HEK293 (cell line): ENCODE results near the gene MRPL39.
A peak's percentile ranks its signal among the peaks of the same experiment; 100 is the strongest.

ENCODE experiments used
- BCL11B ChIP-seq: fragments of 450-650 bp; formaldehyde crosslinking; IDR thresholded peaks from 2 replicates; pipeline ENCODE4 v1.5.1; 2016; ENCODE audit warnings: low read depth, missing biosample characterization, missing genetic modification characterization
- GLI2 ChIP-seq: fragments of 450-650 bp; formaldehyde crosslinking; IDR thresholded peaks from 2 replicates; pipeline ENCODE4; 2017; ENCODE audit warnings: missing biosample characterization, missing genetic modification characterization, low read depth, borderline replicate concordance
- GLIS1 ChIP-seq: fragments of 450-650 bp; formaldehyde crosslinking; IDR thresholded peaks from 2 replicates; pipeline ENCODE4 v1.5.1; 2016; ENCODE audit warnings: missing biosample characterization, missing genetic modification characterization
- IKZF3 ChIP-seq: fragments of 450-650 bp; IDR thresholded peaks from 2 replicates; pipeline ENCODE4 v1.5.0; 2018; ENCODE audit warnings: missing biosample characterization, mild to moderate bottlenecking, missing genetic modification characterization, moderate library complexity
- PATZ1 ChIP-seq: fragments of 450-650 bp; formaldehyde crosslinking; IDR thresholded peaks from 2 replicates; pipeline ENCODE4 v1.5.1; 2016; ENCODE audit warnings: missing biosample characterization, missing genetic modification characterization
- YY2 ChIP-seq: fragments of 450-650 bp; formaldehyde crosslinking; IDR thresholded peaks from 2 replicates; pipeline ENCODE4 v1.5.1; 2016; ENCODE audit warnings: missing biosample characterization, missing genetic modification characterization
- ZFP37 ChIP-seq: fragments of 450-650 bp; formaldehyde crosslinking; IDR thresholded peaks from 2 replicates; pipeline ENCODE4 v1.5.1; 2016; ENCODE audit warnings: missing biosample characterization, missing genetic modification characterization
- ZNF112 ChIP-seq: fragments of 450-650 bp; formaldehyde crosslinking; IDR thresholded peaks from 2 replicates; pipeline ENCODE4 v1.5.0; 2017; ENCODE audit warnings: missing biosample characterization, missing genetic modification characterization
- ZNF18 ChIP-seq: fragments of 450-650 bp; formaldehyde crosslinking; IDR thresholded peaks from 2 replicates; pipeline ENCODE4 v1.5.1; 2016; ENCODE audit warnings: missing biosample characterization, missing genetic modification characterization
- ZNF211 ChIP-seq: fragments of 450-650 bp; formaldehyde crosslinking; IDR thresholded peaks from 2 replicates; pipeline ENCODE4 v1.5.1; 2016; ENCODE audit warnings: low read depth, missing biosample characterization, missing genetic modification characterization
- ZNF248 ChIP-seq: fragments of 450-650 bp; formaldehyde crosslinking; IDR thresholded peaks from 2 replicates; pipeline ENCODE4 v1.5.1; 2017; ENCODE audit warnings: missing biosample characterization, missing genetic modification characterization
- ZNF274 ChIP-seq, 2 experiments: fragments of 200-500 bp in 1 of 2; fragments of 450-650 bp in 1 of 2; sonication (Bioruptor generic) in 1 of 2; formaldehyde crosslinking in 1 of 2; IDR thresholded peaks; 2 replicates each; pipeline versions ENCODE4 v1.5.1 to v1.6.1; 2014 to 2016; ENCODE audit warnings: borderline replicate concordance in 1 of 2, inconsistent platforms in 1 of 2, low read length in 1 of 2, missing biosample characterization in 1 of 2, missing genetic modification characterization in 1 of 2
- ZNF354C ChIP-seq: fragments of 450-650 bp; formaldehyde crosslinking; IDR thresholded peaks from 2 replicates; pipeline ENCODE4 v1.5.1; 2016; ENCODE audit warnings: missing biosample characterization, missing genetic modification characterization, low read depth, borderline replicate concordance
- ZNF362 ChIP-seq: fragments of 450-650 bp; formaldehyde crosslinking; IDR thresholded peaks from 2 replicates; pipeline ENCODE4 v1.5.1; 2016; ENCODE audit warnings: missing biosample characterization, missing genetic modification characterization
- ZNF391 ChIP-seq: fragments of 450-650 bp; formaldehyde crosslinking; IDR thresholded peaks from 2 replicates; pipeline ENCODE4 v1.5.1; 2016; ENCODE audit warnings: low read depth, missing biosample characterization, missing genetic modification characterization, borderline replicate concordance
- ZNF433 ChIP-seq: fragments of 450-650 bp; formaldehyde crosslinking; IDR thresholded peaks from 2 replicates; pipeline ENCODE4 v1.5.1; 2016; ENCODE audit warnings: missing biosample characterization, missing genetic modification characterization, low read depth
- ZNF544 ChIP-seq: fragments of 450-650 bp; formaldehyde crosslinking; IDR thresholded peaks from 2 replicates; pipeline ENCODE4 v1.5.0; 2017; ENCODE audit warnings: missing biosample characterization, missing genetic modification characterization
- ZNF548 ChIP-seq: fragments of 450-650 bp; formaldehyde crosslinking; IDR thresholded peaks from 2 replicates; pipeline ENCODE4 v1.5.1; 2016; ENCODE audit warnings: missing biosample characterization, missing genetic modification characterization
- ZNF558 ChIP-seq: fragments of 450-650 bp; formaldehyde crosslinking; IDR thresholded peaks from 2 replicates; pipeline ENCODE4 v1.5.1; 2016; ENCODE audit warnings: missing biosample characterization, missing genetic modification characterization
- ZNF600 ChIP-seq: fragments of 450-650 bp; formaldehyde crosslinking; IDR thresholded peaks from 2 replicates; pipeline ENCODE4 v1.5.1; 2016; ENCODE audit warnings: missing biosample characterization, missing genetic modification characterization
- ZNF623 ChIP-seq: fragments of 450-650 bp; formaldehyde crosslinking; IDR thresholded peaks from 2 replicates; pipeline ENCODE4 v1.5.1; 2016; ENCODE audit warnings: missing biosample characterization, missing genetic modification characterization
- ZNF654 ChIP-seq: fragments of 450-650 bp; formaldehyde crosslinking; IDR thresholded peaks from 2 replicates; pipeline ENCODE4 v1.5.1; 2016; ENCODE audit warnings: low read depth, missing biosample characterization, missing genetic modification characterization
- TF ChIP-seq, protein P1 (sequence below): fragments of 450-650 bp; formaldehyde crosslinking; IDR thresholded peaks from 2 replicates; pipeline ENCODE4 v1.5.1; 2017; ENCODE audit warnings: missing biosample characterization, missing genetic modification characterization
- TF ChIP-seq, protein P2 (sequence below): fragments of 450-650 bp; formaldehyde crosslinking; IDR thresholded peaks from 2 replicates; pipeline ENCODE4 v1.5.1; 2017; ENCODE audit warnings: missing biosample characterization, missing genetic modification characterization
- TF ChIP-seq, protein P3 (sequence below): fragments of 450-650 bp; formaldehyde crosslinking; IDR thresholded peaks from 2 replicates; pipeline ENCODE4 v1.5.1; 2016; ENCODE audit warnings: missing biosample characterization, missing genetic modification characterization, borderline replicate concordance

Gene MRPL39

GRCh38 chr21:25607151-25608043 lies at the start of gene MRPL39 (continued):
- TF ChIP-seq, protein P1, sequence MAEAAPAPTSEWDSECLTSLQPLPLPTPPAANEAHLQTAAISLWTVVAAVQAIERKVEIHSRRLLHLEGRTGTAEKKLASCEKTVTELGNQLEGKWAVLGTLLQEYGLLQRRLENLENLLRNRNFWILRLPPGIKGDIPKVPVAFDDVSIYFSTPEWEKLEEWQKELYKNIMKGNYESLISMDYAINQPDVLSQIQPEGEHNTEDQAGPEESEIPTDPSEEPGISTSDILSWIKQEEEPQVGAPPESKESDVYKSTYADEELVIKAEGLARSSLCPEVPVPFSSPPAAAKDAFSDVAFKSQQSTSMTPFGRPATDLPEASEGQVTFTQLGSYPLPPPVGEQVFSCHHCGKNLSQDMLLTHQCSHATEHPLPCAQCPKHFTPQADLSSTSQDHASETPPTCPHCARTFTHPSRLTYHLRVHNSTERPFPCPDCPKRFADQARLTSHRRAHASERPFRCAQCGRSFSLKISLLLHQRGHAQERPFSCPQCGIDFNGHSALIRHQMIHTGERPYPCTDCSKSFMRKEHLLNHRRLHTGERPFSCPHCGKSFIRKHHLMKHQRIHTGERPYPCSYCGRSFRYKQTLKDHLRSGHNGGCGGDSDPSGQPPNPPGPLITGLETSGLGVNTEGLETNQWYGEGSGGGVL (tag by site-specific recombination): 0 out of 2 replicates have a peak, but pooled peaks have one; percentile 11
- TF ChIP-seq IKZF3: no peak; the same call in 1 of the 2 replicates
- peak; percentile 71 for TF ChIP-seq BCL11B (tag by site-specific recombination)
- peak; percentile 99 for TF ChIP-seq ZNF18 (tag by site-specific recombination)
- no peak for TF ChIP-seq ZNF274 (IDR thresholded peaks at IDR 0.05; ENCODE audit: low read length)
- TF ChIP-seq ZNF274 (tag by site-specific recombination; IDR thresholded peaks at IDR 0.05; ENCODE audit: borderline replicate concordance): no peak
- no peak for TF ChIP-seq ZNF211 (tag by site-specific recombination)
- no peak for TF ChIP-seq ZNF433 (tag by site-specific recombination)
- peak; percentile 64 for TF ChIP-seq GLIS1 (tag by site-specific recombination)
- 0 out of 2 replicates have a peak, but pooled peaks have one; percentile 21 for TF ChIP-seq ZNF558 (tag by site-specific recombination)
- TF ChIP-seq YY2 (tag by site-specific recombination): peak; percentile 94
- TF ChIP-seq ZNF548: no peak; the same call in 1 of the 2 replicates
- peak; percentile 40 for TF ChIP-seq ZNF623 (tag by site-specific recombination)
- no peak for TF ChIP-seq ZNF362
- peak; percentile 99 for TF ChIP-seq ZFP37 (tag by site-specific recombination)
- no peak for TF ChIP-seq ZNF248 (tag by site-specific recombination)
- TF ChIP-seq ZNF600 (tag by site-specific recombination): peak; percentile 82
- TF ChIP-seq ZNF544 (tag by site-specific recombination): no peak
- TF ChIP-seq PATZ1 (tag by site-specific recombination): peak; percentile 85
- no peak for TF ChIP-seq ZNF112 (tag by site-specific recombination)
- TF ChIP-seq, protein P2, sequence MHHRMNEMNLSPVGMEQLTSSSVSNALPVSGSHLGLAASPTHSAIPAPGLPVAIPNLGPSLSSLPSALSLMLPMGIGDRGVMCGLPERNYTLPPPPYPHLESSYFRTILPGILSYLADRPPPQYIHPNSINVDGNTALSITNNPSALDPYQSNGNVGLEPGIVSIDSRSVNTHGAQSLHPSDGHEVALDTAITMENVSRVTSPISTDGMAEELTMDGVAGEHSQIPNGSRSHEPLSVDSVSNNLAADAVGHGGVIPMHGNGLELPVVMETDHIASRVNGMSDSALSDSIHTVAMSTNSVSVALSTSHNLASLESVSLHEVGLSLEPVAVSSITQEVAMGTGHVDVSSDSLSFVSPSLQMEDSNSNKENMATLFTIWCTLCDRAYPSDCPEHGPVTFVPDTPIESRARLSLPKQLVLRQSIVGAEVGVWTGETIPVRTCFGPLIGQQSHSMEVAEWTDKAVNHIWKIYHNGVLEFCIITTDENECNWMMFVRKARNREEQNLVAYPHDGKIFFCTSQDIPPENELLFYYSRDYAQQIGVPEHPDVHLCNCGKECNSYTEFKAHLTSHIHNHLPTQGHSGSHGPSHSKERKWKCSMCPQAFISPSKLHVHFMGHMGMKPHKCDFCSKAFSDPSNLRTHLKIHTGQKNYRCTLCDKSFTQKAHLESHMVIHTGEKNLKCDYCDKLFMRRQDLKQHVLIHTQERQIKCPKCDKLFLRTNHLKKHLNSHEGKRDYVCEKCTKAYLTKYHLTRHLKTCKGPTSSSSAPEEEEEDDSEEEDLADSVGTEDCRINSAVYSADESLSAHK (tag by site-specific recombination): peak; percentile 62; the same call in 1 of the 2 replicates
- TF ChIP-seq GLI2 (tag by site-specific recombination): no peak
- TF ChIP-seq ZNF391 (tag by site-specific recombination): peak; percentile 99; the same call in 1 of the 2 replicates
- peak; percentile 33 for TF ChIP-seq ZNF654 (tag by site-specific recombination)
- TF ChIP-seq ZNF354C: no peak
- TF ChIP-seq, protein P3, sequence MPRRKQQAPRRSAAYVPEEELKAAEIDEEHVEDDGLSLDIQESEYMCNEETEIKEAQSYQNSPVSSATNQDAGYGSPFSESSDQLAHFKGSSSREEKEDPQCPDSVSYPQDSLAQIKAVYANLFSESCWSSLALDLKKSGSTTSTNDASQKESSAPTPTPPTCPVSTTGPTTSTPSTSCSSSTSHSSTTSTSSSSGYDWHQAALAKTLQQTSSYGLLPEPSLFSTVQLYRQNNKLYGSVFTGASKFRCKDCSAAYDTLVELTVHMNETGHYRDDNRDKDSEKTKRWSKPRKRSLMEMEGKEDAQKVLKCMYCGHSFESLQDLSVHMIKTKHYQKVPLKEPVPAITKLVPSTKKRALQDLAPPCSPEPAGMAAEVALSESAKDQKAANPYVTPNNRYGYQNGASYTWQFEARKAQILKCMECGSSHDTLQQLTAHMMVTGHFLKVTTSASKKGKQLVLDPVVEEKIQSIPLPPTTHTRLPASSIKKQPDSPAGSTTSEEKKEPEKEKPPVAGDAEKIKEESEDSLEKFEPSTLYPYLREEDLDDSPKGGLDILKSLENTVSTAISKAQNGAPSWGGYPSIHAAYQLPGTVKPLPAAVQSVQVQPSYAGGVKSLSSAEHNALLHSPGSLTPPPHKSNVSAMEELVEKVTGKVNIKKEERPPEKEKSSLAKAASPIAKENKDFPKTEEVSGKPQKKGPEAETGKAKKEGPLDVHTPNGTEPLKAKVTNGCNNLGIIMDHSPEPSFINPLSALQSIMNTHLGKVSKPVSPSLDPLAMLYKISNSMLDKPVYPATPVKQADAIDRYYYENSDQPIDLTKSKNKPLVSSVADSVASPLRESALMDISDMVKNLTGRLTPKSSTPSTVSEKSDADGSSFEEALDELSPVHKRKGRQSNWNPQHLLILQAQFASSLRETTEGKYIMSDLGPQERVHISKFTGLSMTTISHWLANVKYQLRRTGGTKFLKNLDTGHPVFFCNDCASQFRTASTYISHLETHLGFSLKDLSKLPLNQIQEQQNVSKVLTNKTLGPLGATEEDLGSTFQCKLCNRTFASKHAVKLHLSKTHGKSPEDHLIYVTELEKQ (tag by site-specific recombination): peak; percentile 45; the same call in 1 of the 2 replicates
